Right atrium auricular region (tissue), 2 donors: ENCODE measurements around the gene CTDSP1. TPM values are rescaled to one million over a fixed set of nuclear protein-coding genes. Genes with fewer than 3 reads are reported as not detected.

Experiments used
- DNase-seq: peaks from one replicate; pipeline ENCODE4 v3.0.0-alpha.2; 2019; ENCODE audit warnings: low spot score
- H3K27ac ChIP-seq, 2 donors: fragments of 200-600 bp; sonication (generic); 1 replicate in 1 of 2; 2 replicates in 1 of 2; pipeline ENCODE4 v1.5.1; 2016 to 2019
- H3K27me3 ChIP-seq, 2 donors: fragments of 200-600 bp; sonication (generic); one replicate each; pipeline versions ENCODE4 v1.5.1 to v1.6.0; 2017 to 2019
- H3K36me3 ChIP-seq: fragments of 200-600 bp; sonication (generic); one replicate; pipeline ENCODE4 v1.5.1; 2016
- H3K4me1 ChIP-seq, 2 donors: fragments of 200-600 bp; sonication (generic); one replicate each; pipeline versions ENCODE4 v1.5.1 to v1.6.0; 2017 to 2019
- H3K4me3 ChIP-seq, 2 donors: fragments of 200-600 bp; sonication (generic); 1 replicate in 1 of 2; 2 replicates in 1 of 2; pipeline ENCODE4 v1.5.1; 2017 to 2019; ENCODE audit warnings: mild to moderate bottlenecking in 1 of 2, moderate library complexity in 1 of 2
- H3K9me3 ChIP-seq, 2 donors: fragments of 200-600 bp; sonication (generic); one replicate each; pipeline ENCODE4 v1.5.1; 2019
- CTCF ChIP-seq, 2 donors: fragments of 200-600 bp; sonication (generic); IDR thresholded peaks; one replicate each; pipeline ENCODE4 v1.5.1; 2019; ENCODE audit warnings: antibody characterized with exemption in 2 of 2
- total RNA-seq, 2 donors: library from RNA; depleted of rRNA; stranded (reverse); fragments of >200 nt; gene quantifications; one replicate each; pipeline ENCODE4 v1.1.0, GENCODE V29; 2016

CTDSP1 gene
- total RNA-seq, 2 donors from 2014 or later: 54.2 to 99.5 TPM

GRCh38 chr2:218406209-218406948 is 6.7 kb downstream of the CTDSP1 start:
- H3K36me3 ChIP-seq: peaks cover 35% of the 10 kb centered on the region
- H3K4me3 ChIP-seq: peak overlapping the region; percentile 37 to 55
- H3K27ac ChIP-seq: peak overlapping the region; percentile 88 to 90
- H3K9me3 ChIP-seq: no peaks in the 10 kb centered on the region
- peak; percentile 75 to 87 for TF ChIP-seq CTCF (IDR thresholded peaks at IDR 0.05)
- H3K27me3 ChIP-seq: no peaks in the 10 kb centered on the region
- peak; percentile 95 for DNase-seq
- H3K4me1 ChIP-seq: peaks cover 0 to 53% of the 10 kb centered on the region in 2 donors

GRCh38 chr2:218406949-218407618 is 7.4 kb downstream of the CTDSP1 start:
- peaks cover 28% of the 10 kb centered on the region for H3K36me3 ChIP-seq
- H3K27me3 ChIP-seq: no peaks in the 10 kb centered on the region
- TF ChIP-seq CTCF (IDR thresholded peaks at IDR 0.05): no peak
- H3K27ac ChIP-seq: peak overlapping the region; percentile 88 to 90
- H3K9me3 ChIP-seq: no peaks in the 10 kb centered on the region
- H3K4me1 ChIP-seq: peaks cover 0 to 46% of the 10 kb centered on the region in 2 donors
- peak; percentile 84 for DNase-seq
- peak overlapping the region; percentile 37 to 55 for H3K4me3 ChIP-seq

- H3K4me1 ChIP-seq: peaks cover 0 to 40% of the 10 kb centered on the region in 2 donors
- H3K4me3 ChIP-seq: no peak overlapping the region
- no peak for TF ChIP-seq CTCF (IDR thresholded peaks at IDR 0.05)
- no peaks in the 10 kb centered on the region for H3K27me3 ChIP-seq
- H3K9me3 ChIP-seq: no peaks in the 10 kb centered on the region
- peaks cover 22% of the 10 kb centered on the region for H3K36me3 ChIP-seq
- DNase-seq: no peak
- no peak overlapping the region for H3K27ac ChIP-seq
Observed at GRCh38 chr2:218407717-218408116, 8.0 kb downstream of the CTDSP1 start.

GRCh38 chr2:218418321-218418716 is 18.7 kb downstream of the CTDSP1 start:
- no peak for DNase-seq
- Histone ChIP-seq H3K36me3 (no peaks in the 10 kb centered on the region), H3K27me3 (no peaks in the 10 kb centered on the region), H3K9me3 (no peaks in the 10 kb centered on the region), H3K4me1 (no peaks in the 10 kb centered on the region), H3K27ac (no peak overlapping the region), H3K4me3 (no peak overlapping the region)
- TF ChIP-seq CTCF (IDR thresholded peaks at IDR 0.05): no peak

- DNase-seq: no peak
- no peaks in the 10 kb centered on the region for H3K4me1 ChIP-seq
- H3K4me3 ChIP-seq: no peak within 1 kb of the TSS
- H3K27ac ChIP-seq: no peak within 1 kb of the TSS
- H3K27me3 ChIP-seq: no peaks in the 10 kb centered on the region
- H3K36me3 ChIP-seq: no peaks in the 10 kb centered on the region
- TF ChIP-seq CTCF (IDR thresholded peaks at IDR 0.05): no peak
- H3K9me3 ChIP-seq: no peaks in the 10 kb centered on the region
Observed at GRCh38 chr2:218418717-218419458, 19.2 kb downstream of the CTDSP1 start, which contains the start of gene VIL1. TSS of gene VIL1 (plus strand) at chr2:218419123. CDS start at chr2:218423779, 4,656 bp downstream.
